OCI-LY3 (cell line): Measurements from ENCODE around the gene PCBP3.

Experiments used
- H2AFZ ChIP-seq: fragments of 200-600, 300-600 bp; shearing (Covaris generic); 2 replicates; pipeline ENCODE4 v1.6.0; 2014; ENCODE audit warnings: antibody characterized with exemption, low read depth, low read length
- H3K27ac ChIP-seq: fragments of 200-600, 300-600 bp; sonication (generic); 2 replicates; pipeline ENCODE4 v1.5.1; 2014; ENCODE audit warnings: mild to moderate bottlenecking, low read length, moderate library complexity, mixed read lengths
- H3K27me3 ChIP-seq: fragments of 200-600, 300-600 bp; sonication (generic); 2 replicates; pipeline ENCODE4 v1.6.1; 2014; ENCODE audit warnings: low read depth, low read length, mixed read lengths
- H3K36me3 ChIP-seq: fragments of 200-600, 300-600 bp; sonication (generic); replicated peaks from 2 replicates; pipeline ENCODE3; 2014; ENCODE audit warnings: low read depth, low read length, mixed read lengths
- H3K4me1 ChIP-seq: fragments of 300-600, 200-600 bp; sonication (generic); 2 replicates; pipeline ENCODE4 v1.6.1; 2014; ENCODE audit warnings: low read length, mixed read lengths
- H3K4me2 ChIP-seq: fragments of 200-600, 300-600 bp; sonication (generic); 2 replicates; pipeline ENCODE4 v1.6.1; 2014; ENCODE audit warnings: low read length, mixed read lengths
- H3K4me3 ChIP-seq: fragments of 300-600, 200-600 bp; sonication (generic); 2 replicates; pipeline ENCODE4 v1.5.1; 2014; ENCODE audit warnings: antibody characterized with exemption, mild to moderate bottlenecking, low read length, moderate library complexity
- H3K79me2 ChIP-seq: fragments of 300-600, 200-600 bp; shearing (Covaris generic); 2 replicates; pipeline ENCODE4 v1.6.1; 2014; ENCODE audit warnings: mild to moderate bottlenecking, low read length, mixed read lengths
- H3K9ac ChIP-seq: fragments of 300-600, 200-600 bp; shearing (Covaris generic); 2 replicates; pipeline ENCODE4 v1.6.0; 2014; ENCODE audit warnings: mild to moderate bottlenecking, low read length, moderate library complexity
- H3K9me3 ChIP-seq: fragments of 200-600, 300-600 bp; shearing (Covaris generic); 2 replicates; pipeline ENCODE4 v1.6.1; 2014; ENCODE audit warnings: low read length, mixed read lengths; ENCODE audit not compliant: insufficient read depth
- H4K20me1 ChIP-seq: fragments of 200-600, 300-600 bp; sonication (generic); 2 replicates; pipeline ENCODE4 v1.6.1; 2016; ENCODE audit warnings: low read length, mixed read lengths; ENCODE audit not compliant: insufficient read depth
- EZH2phosphoT487 ChIP-seq: fragments of 200-600 bp; shearing (Covaris generic); IDR thresholded peaks from 2 replicates; pipeline ENCODE4 v1.6.1; 2018; ENCODE audit warnings: antibody characterized with exemption, mixed run types, low read depth
- TF ChIP-seq, protein P1 (sequence below): fragments of 200-600, 300-600 bp; sonication (generic); IDR thresholded peaks from 2 replicates; pipeline ENCODE4 v1.5.1; 2014; ENCODE audit warnings: antibody characterized with exemption, low read length, low read depth

PCBP3 gene

DNA sequence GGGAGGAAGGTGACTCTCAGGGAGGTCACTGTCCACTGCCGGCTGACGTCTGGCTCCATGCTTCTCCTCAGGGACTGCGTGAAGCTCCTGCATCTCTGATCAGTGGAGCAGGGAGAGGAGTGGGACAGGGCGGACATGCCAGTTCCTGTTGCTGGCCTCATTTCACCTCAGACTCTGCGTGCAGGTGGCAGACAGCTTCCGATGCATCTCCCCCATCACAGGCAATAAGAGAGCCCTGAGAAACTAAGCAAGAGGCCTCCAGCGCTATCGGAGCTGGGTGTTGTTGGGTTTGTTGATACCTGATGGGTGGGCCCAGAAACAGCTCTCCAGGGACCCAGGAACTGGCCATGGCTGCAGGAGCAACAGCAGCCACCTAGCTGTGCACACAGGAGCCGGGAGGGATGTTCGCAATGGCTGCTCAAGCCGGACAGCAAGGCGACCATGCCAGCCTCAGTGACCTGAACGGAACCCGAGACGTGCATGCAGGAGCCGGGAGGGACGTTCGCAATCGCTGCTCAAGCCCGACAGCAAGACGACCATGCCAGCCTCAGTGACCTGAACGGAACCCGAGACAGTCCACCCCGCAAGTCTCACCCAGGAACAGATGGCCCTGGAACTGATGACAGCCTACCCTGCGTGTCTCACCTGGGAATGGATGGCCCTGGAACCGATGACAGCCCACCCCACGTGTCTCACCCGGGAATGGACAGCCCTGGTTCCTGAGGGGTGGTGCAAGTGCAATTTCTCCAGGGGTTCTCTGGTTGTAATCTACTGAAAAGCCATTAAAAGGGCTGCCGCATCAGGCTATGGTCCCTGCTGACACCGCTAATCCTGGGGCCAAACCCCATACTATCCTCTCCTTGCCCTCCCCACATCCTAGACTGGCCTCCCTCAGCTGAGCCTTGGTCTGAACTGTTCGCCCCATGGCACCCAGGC is 14.2 kb upstream of the PCBP3 start:
- H3K79me2 ChIP-seq: no peaks in the 10 kb centered on the region
- H4K20me1 ChIP-seq: no peaks in the 10 kb centered on the region
- no peak overlapping the region for H3K4me2 ChIP-seq
- H3K27ac ChIP-seq: no peak overlapping the region
- no peaks in the 10 kb centered on the region for H3K36me3 ChIP-seq
- no peaks in the 10 kb centered on the region for H3K27me3 ChIP-seq
- no peaks in the 10 kb centered on the region for H3K4me1 ChIP-seq
- TF ChIP-seq EZH2phosphoT487: no peak
- TF ChIP-seq, protein P1, sequence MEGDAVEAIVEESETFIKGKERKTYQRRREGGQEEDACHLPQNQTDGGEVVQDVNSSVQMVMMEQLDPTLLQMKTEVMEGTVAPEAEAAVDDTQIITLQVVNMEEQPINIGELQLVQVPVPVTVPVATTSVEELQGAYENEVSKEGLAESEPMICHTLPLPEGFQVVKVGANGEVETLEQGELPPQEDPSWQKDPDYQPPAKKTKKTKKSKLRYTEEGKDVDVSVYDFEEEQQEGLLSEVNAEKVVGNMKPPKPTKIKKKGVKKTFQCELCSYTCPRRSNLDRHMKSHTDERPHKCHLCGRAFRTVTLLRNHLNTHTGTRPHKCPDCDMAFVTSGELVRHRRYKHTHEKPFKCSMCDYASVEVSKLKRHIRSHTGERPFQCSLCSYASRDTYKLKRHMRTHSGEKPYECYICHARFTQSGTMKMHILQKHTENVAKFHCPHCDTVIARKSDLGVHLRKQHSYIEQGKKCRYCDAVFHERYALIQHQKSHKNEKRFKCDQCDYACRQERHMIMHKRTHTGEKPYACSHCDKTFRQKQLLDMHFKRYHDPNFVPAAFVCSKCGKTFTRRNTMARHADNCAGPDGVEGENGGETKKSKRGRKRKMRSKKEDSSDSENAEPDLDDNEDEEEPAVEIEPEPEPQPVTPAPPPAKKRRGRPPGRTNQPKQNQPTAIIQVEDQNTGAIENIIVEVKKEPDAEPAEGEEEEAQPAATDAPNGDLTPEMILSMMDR: no peak
- no peak overlapping the region for H2AFZ ChIP-seq
- no peaks in the 10 kb centered on the region for H3K9me3 ChIP-seq
- no peak overlapping the region for H3K4me3 ChIP-seq
- H3K9ac ChIP-seq: no peak overlapping the region

DNA sequence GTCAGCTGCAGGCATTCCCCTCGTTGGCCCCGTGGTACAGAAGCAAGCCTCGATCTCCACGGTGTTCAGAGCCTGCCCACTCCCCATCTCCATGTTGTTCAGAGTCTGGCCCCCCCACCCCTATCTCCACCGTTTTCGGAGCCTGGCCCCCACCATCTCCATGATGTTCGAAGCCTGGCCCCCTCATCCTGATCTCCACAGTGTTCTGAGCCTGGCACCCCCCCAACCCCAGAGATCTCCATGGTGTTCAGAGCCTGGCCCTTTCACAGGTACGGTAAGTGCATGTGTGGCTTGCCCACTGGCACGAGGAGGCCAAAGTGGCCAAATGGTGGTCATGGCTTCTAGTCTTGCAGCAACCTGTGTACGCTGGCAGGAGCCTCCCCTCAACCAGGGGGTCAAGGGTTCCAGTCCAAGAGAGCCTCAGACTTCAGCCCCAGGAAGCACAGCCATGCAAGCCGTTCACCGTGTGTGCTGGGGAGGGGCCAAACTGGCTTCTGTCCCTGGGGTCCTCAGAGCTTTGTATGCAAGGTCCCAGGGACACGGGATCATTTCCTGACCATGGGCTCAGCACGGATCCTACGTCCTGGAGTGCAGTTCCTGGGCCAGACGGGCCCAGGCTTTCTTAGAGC is 13.3 kb upstream of the PCBP3 start:
- Histone ChIP-seq H3K79me2 (no peaks in the 10 kb centered on the region), H3K4me1 (no peaks in the 10 kb centered on the region), H3K27me3 (no peaks in the 10 kb centered on the region), H2AFZ (no peak overlapping the region), H3K9ac (no peak overlapping the region), H3K4me2 (no peak overlapping the region), H3K9me3 (no peaks in the 10 kb centered on the region), H3K4me3 (no peak overlapping the region), H3K27ac (no peak overlapping the region), H4K20me1 (no peaks in the 10 kb centered on the region), H3K36me3 (no peaks in the 10 kb centered on the region)
- TF ChIP-seq EZH2phosphoT487: no peak
- TF ChIP-seq, protein P1: no peak

GRCh38 chr21:45630876-45631275 is 12.6 kb upstream of the PCBP3 start:
- Histone ChIP-seq H3K4me3 (no peak overlapping the region), H3K9me3 (no peaks in the 10 kb centered on the region), H3K36me3 (no peaks in the 10 kb centered on the region), H2AFZ (no peak overlapping the region), H3K27me3 (no peaks in the 10 kb centered on the region), H4K20me1 (no peaks in the 10 kb centered on the region), H3K9ac (no peak overlapping the region), H3K27ac (no peak overlapping the region), H3K4me2 (no peak overlapping the region), H3K79me2 (no peaks in the 10 kb centered on the region), H3K4me1 (no peaks in the 10 kb centered on the region)
- no peak for TF ChIP-seq EZH2phosphoT487
- TF ChIP-seq, protein P1: no peak

DNA sequence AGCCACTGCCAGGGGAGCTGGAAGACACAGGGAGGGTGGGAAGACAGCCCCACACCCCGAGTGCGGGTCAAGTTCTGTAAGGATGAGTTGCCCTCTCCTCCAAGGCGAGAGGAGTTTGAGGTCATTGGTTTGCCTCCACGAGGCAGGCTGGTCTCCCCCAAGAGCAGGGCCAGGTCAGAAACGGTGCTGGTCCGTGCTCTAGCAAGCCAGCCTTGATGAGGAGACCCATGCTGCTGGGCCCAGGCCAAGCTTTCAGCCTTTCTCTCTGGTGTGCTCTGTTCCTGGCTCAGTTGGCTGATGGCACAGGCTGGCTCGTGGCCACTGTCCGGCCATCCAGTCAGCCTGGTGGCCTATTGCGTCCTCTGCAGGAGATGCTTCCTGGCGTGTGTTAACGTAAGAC is 12.0 kb upstream of the PCBP3 start:
- no peaks in the 10 kb centered on the region for H3K9me3 ChIP-seq
- no peak overlapping the region for H3K4me2 ChIP-seq
- H3K36me3 ChIP-seq: no peaks in the 10 kb centered on the region
- TF ChIP-seq, protein P1: no peak
- TF ChIP-seq EZH2phosphoT487: no peak
- no peak overlapping the region for H3K4me3 ChIP-seq
- no peak overlapping the region for H3K9ac ChIP-seq
- H2AFZ ChIP-seq: no peak overlapping the region
- H3K4me1 ChIP-seq: no peaks in the 10 kb centered on the region
- no peak overlapping the region for H3K27ac ChIP-seq
- no peaks in the 10 kb centered on the region for H4K20me1 ChIP-seq
- H3K79me2 ChIP-seq: no peaks in the 10 kb centered on the region
- no peaks in the 10 kb centered on the region for H3K27me3 ChIP-seq
